GM12892 (cell line): ENCODE data around the gene CEP112.

Experiments used
- POLR2A ChIP-seq: IDR thresholded peaks from 2 replicates; pipeline ENCODE4 v1.6.1; 2011; ENCODE audit warnings: low read depth, low read length, control low read depth
- POLR2AphosphoS5 ChIP-seq: IDR thresholded peaks from 2 replicates; pipeline ENCODE4 v1.6.1; 2011; ENCODE audit warnings: low read depth, low read length, control low read depth
- TAF1 ChIP-seq: IDR thresholded peaks from 2 replicates; pipeline ENCODE4 v1.6.1; 2011; ENCODE audit warnings: low read depth, mild to moderate bottlenecking, control low read depth, low read length, borderline replicate concordance

DNA sequence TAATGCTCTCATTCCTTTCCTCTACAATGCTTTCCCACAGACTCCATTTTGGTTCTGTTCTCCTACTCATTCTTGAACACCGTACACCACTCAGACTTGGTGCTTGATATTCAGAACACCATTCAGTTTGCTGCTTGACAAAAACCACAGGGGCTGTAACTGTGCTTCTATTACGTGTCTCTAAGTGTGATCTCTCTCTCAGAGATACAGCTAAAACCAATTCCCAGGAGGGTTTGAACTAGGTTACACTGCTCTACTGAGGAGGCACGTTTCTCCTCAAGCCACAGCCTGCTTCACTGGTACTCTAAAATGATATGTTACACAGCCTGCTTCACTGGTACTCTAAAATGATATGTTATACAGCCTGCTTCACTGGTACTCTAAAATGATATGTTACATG lies 175.7 kb downstream of the CEP112 start:
- TF ChIP-seq POLR2A (no peak), POLR2AphosphoS5 (no peak), TAF1 (no peak)
